IPS DF 6.9 (cell line): ENCODE results near the gene MRPS34.

Experiments used
- DNase-seq: peaks from one replicate; pipeline ENCODE4 v3.0.0-alpha.2; 2013; ENCODE audit warnings: low read depth, low spot score
- H3K27ac ChIP-seq: one replicate; pipeline ENCODE4 v1.5.1; 2013; ENCODE audit warnings: low read length, control low read depth
- H3K27me3 ChIP-seq: 2 replicates; pipeline ENCODE4 v1.6.1; 2013; ENCODE audit warnings: mild to moderate bottlenecking, low read length; ENCODE audit not compliant: control insufficient read depth, insufficient read depth
- H3K36me3 ChIP-seq: 2 replicates; pipeline ENCODE4 v1.6.1; 2013; ENCODE audit warnings: low read length; ENCODE audit not compliant: control insufficient read depth, insufficient read depth
- H3K4me1 ChIP-seq: 2 replicates; pipeline ENCODE4 v1.6.1; 2013; ENCODE audit warnings: low read length; ENCODE audit not compliant: control insufficient read depth, insufficient read depth
- H3K4me3 ChIP-seq: 2 replicates; pipeline ENCODE4 v1.5.1; 2013; ENCODE audit warnings: mild to moderate bottlenecking, low read length
- H3K9me3 ChIP-seq: 2 replicates; pipeline ENCODE4 v1.6.1; 2013; ENCODE audit warnings: low read length, inconsistent platforms; ENCODE audit not compliant: control insufficient read depth, insufficient read depth
- WGBS: extraction: QIAGEN DNeasy Blood & Tissue Kit; methylation state at CpG from one replicate; pipeline ENCODE4 v1.1.7; 2013; ENCODE audit warnings: mixed read lengths, missing lambda C conversion rate; ENCODE audit not compliant: insufficient read length, insufficient coverage; 5-methylcytosine and 5-hydroxymethylcytosine counted together

The MRPS34 gene

DNA sequence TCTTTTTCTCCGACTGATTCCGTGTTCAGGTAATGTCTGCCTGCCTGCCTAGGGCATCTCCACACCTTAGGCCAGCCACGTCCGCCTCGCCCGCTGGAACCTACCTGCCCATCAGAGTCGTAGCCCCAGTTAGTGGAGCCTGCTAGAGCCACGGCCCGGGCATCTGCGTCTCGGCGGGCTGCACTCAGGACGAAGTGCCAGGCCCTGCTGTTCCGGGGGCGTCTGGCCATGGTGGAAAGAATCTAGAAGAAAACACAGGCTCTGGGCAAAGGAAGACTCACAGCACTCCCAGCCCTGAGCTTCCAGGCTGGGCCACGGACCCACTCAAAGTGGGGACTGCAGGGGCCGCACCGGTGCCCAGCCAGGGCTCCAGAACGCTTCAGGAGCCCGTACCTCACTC is 8.3 kb upstream of the MRPS34 start:
- no peak overlapping the region for H3K27ac ChIP-seq
- no peaks in the 10 kb centered on the region for H3K4me1 ChIP-seq
- WGBS = no CpG with 5 or more reads among the region's 20 CpGs
- H3K36me3 ChIP-seq = peaks cover 20% of the 10 kb centered on the region
- peak overlapping the region; percentile 92; the same call in 1 of the 2 replicates for H3K4me3 ChIP-seq
- H3K27me3 ChIP-seq = no peaks in the 10 kb centered on the region
- H3K9me3 ChIP-seq = no peaks in the 10 kb centered on the region
- DNase-seq = no peak

DNA sequence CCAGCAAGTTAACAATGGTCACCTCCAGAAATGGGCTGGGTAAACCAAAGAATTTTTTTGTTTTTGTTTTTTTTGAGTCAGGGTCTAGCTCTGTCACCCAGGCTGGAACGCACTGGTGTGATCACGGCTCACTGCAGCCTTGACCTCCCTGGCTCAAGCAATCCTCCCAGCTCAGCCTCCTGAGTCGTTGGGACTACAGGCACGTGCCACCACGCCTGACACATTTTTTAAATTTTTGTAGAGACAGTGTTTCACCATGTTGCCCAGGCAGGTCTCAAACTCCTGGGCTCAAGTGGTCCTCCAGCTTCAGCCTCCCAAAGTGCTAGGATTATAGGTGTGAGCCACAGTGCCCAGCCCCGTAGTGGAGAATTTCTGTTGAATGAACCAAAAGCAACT is 7.7 kb upstream of the MRPS34 start:
- Histone ChIP-seq H3K4me1 (no peaks in the 10 kb centered on the region), H3K27ac (no peak overlapping the region), H3K4me3 (no peak overlapping the region), H3K27me3 (no peaks in the 10 kb centered on the region), H3K9me3 (no peaks in the 10 kb centered on the region), H3K36me3 (peaks cover 23% of the 10 kb centered on the region)
- no CpG with 5 or more reads among the region's 6 CpGs for WGBS
- DNase-seq = no peak

DNA sequence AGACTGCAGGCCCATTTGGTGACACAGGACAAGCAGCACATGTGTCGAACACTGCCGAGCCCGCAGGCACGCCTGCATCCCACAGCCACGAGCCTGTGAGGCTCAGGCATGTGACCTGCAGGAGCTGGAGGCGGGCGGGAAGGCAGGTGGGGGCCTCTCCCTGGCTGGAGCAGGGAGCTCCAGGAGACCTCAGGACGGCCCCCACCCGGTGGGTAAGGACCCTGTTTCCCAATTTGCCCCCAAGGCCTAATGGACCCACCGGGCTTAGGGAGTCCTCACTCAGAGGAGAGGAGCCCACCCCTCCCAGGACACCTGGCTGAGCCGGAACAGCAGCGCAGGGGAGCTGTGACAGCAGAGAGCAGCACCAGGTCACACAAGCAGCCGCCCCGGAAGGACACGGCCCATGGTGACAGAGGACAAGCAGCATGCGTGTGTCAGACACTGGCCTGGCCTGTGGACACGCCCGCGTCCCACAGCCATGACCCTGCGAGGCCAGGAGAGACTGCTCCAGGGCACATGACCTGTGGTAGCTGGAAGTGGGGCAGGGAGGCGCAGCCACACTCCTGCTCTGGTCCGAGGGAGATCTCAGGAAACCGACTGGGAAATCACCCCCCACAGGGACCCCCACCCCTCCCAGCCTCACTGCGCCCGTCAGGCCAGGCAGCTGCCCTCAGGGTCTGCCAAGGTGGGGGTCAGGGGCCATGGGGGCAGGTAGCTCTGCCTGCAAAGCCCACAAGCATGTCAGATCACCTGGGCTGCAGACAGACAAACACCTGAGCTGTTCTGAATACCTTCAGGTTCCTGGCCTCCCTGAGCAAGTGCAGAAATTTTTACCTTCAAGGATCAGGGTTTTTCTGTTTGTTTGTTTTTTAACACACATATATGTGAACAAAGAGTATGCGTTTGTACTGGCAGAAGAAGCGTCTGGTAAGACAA is 7.1 kb upstream of the MRPS34 start:
- H3K4me1 ChIP-seq = no peaks in the 10 kb centered on the region
- peaks cover 26% of the 10 kb centered on the region for H3K36me3 ChIP-seq
- H3K27me3 ChIP-seq = no peaks in the 10 kb centered on the region
- H3K4me3 ChIP-seq = no peak overlapping the region
- no CpG with 5 or more reads among the region's 27 CpGs for WGBS
- no peak overlapping the region for H3K27ac ChIP-seq
- no peaks in the 10 kb centered on the region for H3K9me3 ChIP-seq
- DNase-seq = no peak

DNA sequence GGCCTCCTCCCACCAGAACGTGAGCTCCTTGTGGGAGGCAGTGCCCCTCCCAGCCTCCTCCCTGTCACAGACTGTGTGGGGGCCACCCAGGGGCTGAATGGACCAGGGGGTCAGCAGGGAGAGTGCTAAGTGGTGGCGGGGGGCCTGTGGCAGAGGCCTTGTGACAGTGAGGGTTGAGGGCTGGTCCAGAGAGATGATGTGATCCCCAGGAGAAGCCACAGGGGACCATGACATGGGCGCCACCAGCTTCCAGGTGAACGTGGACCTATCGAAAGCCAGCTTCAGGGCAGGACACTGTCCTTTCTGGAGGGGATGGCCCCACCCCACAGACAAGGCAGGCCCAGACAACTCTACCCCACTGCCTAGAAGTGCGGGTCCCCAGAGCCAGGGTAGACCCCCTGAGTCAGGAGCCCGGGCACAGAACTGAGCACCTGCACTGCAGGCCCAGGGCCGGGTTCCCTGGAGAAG is 6.3 kb upstream of the MRPS34 start:
- no peak for DNase-seq
- H3K27ac ChIP-seq = no peak overlapping the region
- no peaks in the 10 kb centered on the region for H3K9me3 ChIP-seq
- peaks cover 27% of the 10 kb centered on the region for H3K36me3 ChIP-seq
- no peak overlapping the region for H3K4me3 ChIP-seq
- no peaks in the 10 kb centered on the region for H3K27me3 ChIP-seq
- WGBS = no CpG with 5 or more reads among the region's 8 CpGs
- no peaks in the 10 kb centered on the region; the same call in 1 of the 2 replicates for H3K4me1 ChIP-seq

DNA sequence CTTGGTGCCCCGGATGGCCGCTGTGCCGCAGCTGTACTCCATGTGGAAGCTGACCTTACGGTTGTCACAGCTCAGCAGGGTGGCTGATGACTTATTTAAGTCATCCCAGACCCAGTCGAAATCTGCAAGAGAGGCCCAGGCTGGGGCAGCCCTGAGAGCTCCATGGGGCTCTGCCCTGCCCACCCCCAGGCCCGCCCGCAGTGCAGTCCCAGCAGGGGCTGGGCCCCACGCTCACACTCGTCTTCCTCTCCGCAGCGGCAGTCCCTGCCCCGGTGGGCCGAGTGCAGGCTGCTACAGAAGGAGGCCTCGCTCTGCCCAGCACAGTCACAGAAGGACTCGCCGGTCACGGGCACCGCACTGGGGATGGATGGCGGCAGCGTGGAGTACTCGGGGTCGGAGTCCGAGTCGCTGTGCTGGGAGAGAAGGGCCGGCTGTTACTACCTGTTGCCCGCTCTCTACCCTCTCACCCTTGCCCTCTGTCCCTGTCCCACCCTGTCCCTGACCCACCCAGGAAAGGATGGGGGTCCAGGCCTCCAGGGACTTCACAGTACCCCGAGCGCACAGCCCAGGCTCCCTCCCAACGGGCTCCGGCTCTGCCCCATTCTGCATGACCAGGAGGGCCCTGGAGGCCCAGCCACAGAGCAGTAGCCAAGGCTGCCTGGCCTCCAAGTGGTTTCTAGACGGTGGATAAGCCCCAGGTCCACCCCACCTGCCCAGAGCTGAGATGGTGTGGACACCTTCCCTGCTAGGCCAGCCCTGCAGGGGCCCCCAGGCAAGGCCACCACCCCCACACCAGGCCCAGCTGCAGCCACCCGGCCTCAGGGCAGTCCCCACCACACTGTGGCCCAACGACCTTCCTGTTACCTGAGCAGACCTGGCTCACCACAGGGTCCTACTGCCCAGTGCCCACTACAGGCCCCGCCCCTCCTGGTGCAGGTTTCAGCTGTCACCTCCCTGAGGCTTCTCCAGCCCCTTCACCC is 5.6 kb upstream of the MRPS34 start:
- no peak for DNase-seq
- no CpG with 5 or more reads among the region's 34 CpGs for WGBS
- H3K9me3 ChIP-seq = no peaks in the 10 kb centered on the region
- no peak overlapping the region for H3K4me3 ChIP-seq
- peaks cover 2% of the 10 kb centered on the region; the same call in 1 of the 2 replicates for H3K4me1 ChIP-seq
- no peak overlapping the region for H3K27ac ChIP-seq
- H3K27me3 ChIP-seq = no peaks in the 10 kb centered on the region
- H3K36me3 ChIP-seq = peaks cover 27% of the 10 kb centered on the region

DNA sequence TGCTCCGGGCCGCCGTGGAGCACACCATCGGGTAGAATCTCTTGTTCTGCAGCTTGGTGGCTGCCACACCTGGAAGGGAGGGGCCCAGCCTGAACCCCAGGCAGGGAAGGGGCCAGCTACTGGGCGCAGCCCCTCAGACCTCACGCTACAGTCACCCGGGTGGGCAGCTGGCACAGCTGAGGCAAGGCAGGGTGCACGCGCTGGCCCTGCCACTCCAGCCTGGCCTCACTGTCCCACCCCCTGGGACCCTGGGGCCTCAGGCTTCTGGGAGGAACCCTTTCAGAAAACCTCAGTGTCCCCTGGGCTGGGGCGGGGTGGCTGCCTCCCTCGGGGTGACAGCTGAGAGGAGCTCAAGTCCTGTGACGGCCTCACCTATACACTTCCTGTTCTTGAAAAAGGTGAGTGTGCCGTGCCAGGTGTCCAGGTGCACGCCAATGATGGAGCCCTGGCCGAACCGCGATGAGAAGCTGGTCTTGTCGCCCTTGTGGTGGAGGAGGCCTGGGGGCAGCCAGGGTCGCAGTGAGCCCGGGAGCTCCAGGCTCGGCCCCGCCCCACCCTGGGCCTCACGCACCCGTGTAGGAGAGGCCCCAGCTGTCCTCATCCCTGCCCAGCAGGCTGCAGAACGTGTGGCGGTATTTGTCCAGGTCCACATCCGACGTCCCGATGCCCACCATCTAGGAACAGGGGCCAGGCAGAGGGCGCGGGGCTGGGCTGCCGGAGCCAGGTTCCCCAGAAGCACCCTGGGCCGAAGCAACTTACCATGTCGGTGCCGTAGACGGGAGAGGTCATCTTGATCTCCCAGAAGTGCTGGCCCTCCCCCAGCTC is 4.7 kb upstream of the MRPS34 start:
- WGBS = no CpG with 5 or more reads among the region's 36 CpGs
- Histone ChIP-seq H3K4me1 (peaks cover 2% of the 10 kb centered on the region; the same call in 1 of the 2 replicates), H3K27me3 (no peaks in the 10 kb centered on the region), H3K9me3 (no peaks in the 10 kb centered on the region), H3K4me3 (no peak overlapping the region), H3K36me3 (peaks cover 27% of the 10 kb centered on the region), H3K27ac (no peak overlapping the region)
- no peak for DNase-seq

DNA sequence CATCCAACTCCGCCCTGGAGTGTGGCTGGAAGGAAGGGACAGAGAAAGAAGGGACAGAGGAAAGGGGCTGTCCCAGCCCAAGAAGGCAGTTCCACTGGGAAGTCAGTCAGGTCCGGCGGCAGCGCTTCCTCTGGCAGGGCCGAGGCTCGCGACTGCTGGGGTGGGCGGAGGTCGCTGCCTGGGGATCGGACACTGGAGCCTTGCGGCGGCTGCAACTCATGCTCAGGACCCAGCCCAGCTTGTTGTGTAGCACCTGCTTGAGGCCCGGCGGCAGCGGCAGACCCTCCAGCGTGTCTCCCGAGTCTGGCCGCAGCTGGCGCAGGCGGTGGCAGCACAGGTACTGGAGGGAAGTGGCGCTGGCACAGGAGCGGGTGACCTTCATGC is 4.0 kb upstream of the MRPS34 start:
- no peaks in the 10 kb centered on the region for H3K9me3 ChIP-seq
- H3K27ac ChIP-seq = no peak overlapping the region
- peaks cover 27% of the 10 kb centered on the region for H3K36me3 ChIP-seq
- DNase-seq = no peak
- H3K4me3 ChIP-seq = no peak overlapping the region
- peaks cover 2% of the 10 kb centered on the region; the same call in 1 of the 2 replicates for H3K4me1 ChIP-seq
- no CpG with 5 or more reads among the region's 22 CpGs for WGBS
- no peaks in the 10 kb centered on the region for H3K27me3 ChIP-seq

DNA sequence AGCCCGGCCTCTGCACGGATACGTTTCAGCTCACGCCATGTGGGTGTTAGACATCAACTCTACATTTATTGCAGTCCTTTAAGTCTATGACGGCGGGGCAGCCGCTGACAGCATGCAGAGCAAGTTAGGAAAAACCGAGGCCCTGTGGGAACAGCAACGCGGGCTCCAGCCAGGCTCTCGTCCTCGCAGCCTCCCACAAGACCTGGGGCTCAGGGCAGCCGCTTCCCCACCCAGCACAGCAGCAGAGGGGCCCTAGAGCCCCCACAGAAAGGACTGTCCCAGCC is 3.7 kb upstream of the MRPS34 start:
- Histone ChIP-seq H3K27ac (no peak overlapping the region), H3K36me3 (peaks cover 27% of the 10 kb centered on the region), H3K27me3 (no peaks in the 10 kb centered on the region), H3K4me3 (no peak overlapping the region), H3K9me3 (no peaks in the 10 kb centered on the region), H3K4me1 (peaks cover 2% of the 10 kb centered on the region; the same call in 1 of the 2 replicates)
- WGBS = no CpG with 5 or more reads among the region's 13 CpGs
- DNase-seq = no peak

DNA sequence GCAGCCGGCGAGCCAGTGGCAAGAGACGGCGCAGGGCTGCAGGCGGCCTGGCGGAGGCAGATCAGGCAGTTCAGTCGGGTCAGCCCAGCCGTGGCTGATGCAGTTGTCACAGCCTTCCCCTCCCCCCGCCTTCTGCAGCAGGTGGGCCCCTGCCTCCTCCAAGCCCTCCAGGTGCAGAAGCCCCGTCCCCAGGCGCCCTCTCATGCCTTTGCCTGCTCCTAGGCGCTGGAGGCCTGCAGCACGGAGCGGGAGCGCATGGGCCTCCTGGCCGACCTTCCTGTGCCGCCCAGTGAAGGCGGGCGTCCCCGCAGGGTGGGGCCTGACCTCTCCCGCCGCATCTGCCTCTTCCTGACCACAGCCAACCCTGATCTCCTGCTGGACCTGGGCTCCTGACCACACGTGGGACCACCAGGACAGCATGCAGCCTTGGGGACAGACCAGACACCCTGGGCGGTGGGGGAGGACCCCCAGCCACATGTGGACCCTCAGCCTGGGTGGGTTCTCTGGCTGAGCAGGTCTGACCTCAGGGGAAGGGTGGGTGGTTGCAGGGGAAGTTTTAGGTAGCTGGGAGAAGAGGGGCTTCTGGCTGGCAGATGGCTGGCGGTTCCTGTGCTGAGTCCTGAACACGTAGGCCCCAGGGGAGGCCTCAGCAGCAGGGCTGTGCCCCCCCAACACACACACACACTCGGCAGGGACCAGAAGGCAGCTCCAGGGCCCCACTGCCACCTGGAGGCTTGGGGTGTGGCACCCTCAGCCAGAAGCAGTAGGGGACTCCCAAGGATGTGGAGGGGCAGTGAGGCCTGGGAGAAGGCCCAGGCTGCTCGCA is 3.1 kb upstream of the MRPS34 start:
- no CpG with 5 or more reads among the region's 28 CpGs for WGBS
- H3K36me3 ChIP-seq = peaks cover 27% of the 10 kb centered on the region
- H3K27me3 ChIP-seq = no peaks in the 10 kb centered on the region

More for the DNA sequence above, 3.1 kb upstream of the MRPS34 start:
- no peak overlapping the region for H3K27ac ChIP-seq
- no peak overlapping the region for H3K4me3 ChIP-seq
- peaks cover 2% of the 10 kb centered on the region; the same call in 1 of the 2 replicates for H3K4me1 ChIP-seq
- DNase-seq = no peak
- H3K9me3 ChIP-seq = no peaks in the 10 kb centered on the region
